Esophagus muscularis mucosa (tissue), 4 donors: Measurements from ENCODE around the gene SH2D6.

Source experiments
- CTCF ChIP-seq, 3 experiments: fragments of 200-600 bp in 2 of 3; fragments of 450-650 bp in 1 of 3; sonication (generic) in 2 of 3; IDR thresholded peaks; one replicate each; pipeline ENCODE4 v1.5.1; 2017 to 2019; ENCODE audit warnings: antibody characterized with exemption in 3 of 3, mild to moderate bottlenecking in 2 of 3, moderate library complexity in 1 of 3
- EP300 ChIP-seq: sonication (generic); formaldehyde crosslinking; IDR thresholded peaks from one replicate; pipeline ENCODE4 v1.6.1; 2017; ENCODE audit warnings: antibody characterized with exemption
- POLR2A ChIP-seq: fragments of 450-650 bp; IDR thresholded peaks from one replicate; pipeline ENCODE4 v1.6.1; 2017; ENCODE audit warnings: antibody characterized with exemption, moderate library complexity, mild to moderate bottlenecking, low read depth
- POLR2AphosphoS5 ChIP-seq, 2 donors: sonication (generic); formaldehyde crosslinking; IDR thresholded peaks; one replicate each; pipeline ENCODE4 v1.6.1; 2017; ENCODE audit warnings: antibody characterized with exemption in 2 of 2

GRCh38 chr2:85449214-85449588 lies 30.7 kb downstream of the SH2D6 start:
- TF ChIP-seq CTCF (IDR thresholded peaks at IDR 0.05) (no peak), POLR2AphosphoS5 (IDR thresholded peaks at IDR 0.05) (no peak), POLR2A (no peak), EP300 (no peak)
